G401 (cell line): ENCODE measurements around the gene PLPPR3. TPM values are rescaled to one million over a fixed set of nuclear protein-coding genes. Genes with fewer than 3 reads are reported as not detected.

Source experiments
- DNase-seq: peaks from one replicate; pipeline ENCODE4 v3.0.0-alpha.2; 2015; ENCODE audit warnings: low spot score
- in situ Hi-C: cut with HindIII; loops from 2 replicates; pipeline ENCODE4 v1.10.0; 2016; ENCODE audit warnings: low sequenced_read_pairs, mixed read lengths
- total RNA-seq: library from RNA; depleted of rRNA; stranded (reverse); fragments of >200 nt; shearing (Covaris generic); gene quantifications from 2 replicates; pipeline ENCODE4 v1.2.3, GENCODE V29; 2014

The PLPPR3 gene
- total RNA-seq, 1 experiment from 2014 or later: 47.9 TPM

DNA sequence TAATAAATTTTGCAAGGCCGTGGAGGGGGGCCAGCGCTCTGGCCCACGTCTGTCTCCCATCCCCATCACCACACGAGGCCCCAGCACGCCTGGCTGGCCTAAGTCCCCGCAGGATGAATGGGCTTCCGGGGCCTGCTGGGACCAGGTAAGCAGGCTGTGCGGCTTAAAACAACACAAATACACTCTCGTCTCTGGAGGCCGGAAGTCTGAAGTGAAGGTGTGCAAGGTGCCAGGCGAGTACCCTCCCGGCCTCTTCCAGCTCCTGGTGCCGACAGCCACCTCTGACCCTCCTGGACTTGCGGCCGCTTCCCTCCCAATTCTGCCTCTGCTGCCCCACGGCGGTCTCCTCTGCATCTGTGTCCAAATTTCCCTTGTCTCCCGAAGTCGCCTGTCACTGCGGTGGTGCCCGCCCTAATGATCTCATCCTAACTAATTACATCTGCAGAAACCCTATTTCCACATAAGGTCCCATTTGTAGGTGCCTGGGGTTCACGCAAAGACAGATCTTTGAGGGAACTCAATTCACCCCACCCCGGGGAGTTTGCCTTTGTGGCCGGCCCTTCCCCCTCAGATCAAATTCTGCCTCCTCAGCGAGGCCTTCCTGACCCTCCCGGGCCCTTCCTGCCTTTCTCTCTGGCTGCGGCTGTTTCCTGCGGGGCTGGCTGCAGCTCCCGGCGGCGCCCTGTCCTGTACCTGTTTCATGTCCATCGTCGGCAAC, 32.6 kb downstream of the PLPPR3 start:
- no peak for DNase-seq
- in situ Hi-C loops: no loop called here

DNA sequence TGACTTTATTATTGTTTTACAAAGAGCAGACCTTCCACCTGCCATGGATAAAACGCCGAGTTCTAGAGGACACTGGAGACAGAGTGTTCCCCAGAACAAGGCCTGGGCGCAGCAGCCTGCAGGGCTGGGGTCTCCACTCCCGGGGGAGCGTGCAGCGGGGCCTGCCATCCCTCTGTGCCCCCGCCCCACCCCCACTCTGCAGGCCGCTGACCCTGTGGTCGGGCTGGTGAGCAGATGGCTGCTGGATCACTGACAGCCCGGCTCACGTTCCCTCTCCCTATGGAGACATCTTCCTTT, 33.1 kb downstream of the PLPPR3 start:
- in situ Hi-C loops: no loop called here
- DNase-seq: no peak

DNA sequence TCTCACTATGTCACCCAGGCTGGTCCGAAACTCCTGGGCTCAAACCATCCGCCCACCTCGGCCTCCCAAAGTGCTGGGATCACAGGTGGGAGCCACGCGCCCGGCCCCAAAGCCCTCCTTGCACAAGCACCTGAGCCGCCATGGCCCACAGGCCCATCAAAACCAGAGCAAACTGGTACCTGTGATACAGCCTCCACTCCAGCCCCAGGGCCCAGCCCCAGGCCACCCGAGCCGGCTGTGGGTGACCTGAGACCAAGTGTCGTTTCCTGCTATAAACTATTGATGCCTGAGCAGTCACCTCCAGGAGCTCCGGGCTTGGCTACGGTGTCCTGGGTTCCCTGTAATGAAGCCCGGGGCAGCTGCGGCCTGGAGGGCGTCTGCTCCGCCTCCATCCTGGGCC, 34.2 kb downstream of the PLPPR3 start:
- in situ Hi-C loops: no loop called here
- no peak for DNase-seq

DNA sequence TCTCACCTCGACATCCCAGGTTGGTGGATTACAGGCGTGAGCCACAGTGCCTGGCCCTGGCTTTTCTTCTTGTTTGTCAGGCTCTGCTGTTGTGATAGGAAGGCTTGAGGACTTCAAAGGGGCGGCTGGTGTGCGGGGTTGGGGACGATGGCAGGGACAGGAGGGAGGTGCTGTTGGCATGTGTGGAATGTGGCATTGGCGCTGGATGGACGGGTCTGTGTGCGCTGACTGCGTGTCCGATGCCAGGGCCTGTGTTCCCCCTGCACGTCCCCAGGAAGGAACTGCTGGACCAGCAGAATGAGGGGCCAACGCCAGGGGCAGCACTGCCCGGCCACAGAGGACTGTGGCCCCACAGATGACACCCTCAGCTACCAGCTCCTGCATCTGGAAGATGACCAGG, 37.2 kb downstream of the PLPPR3 start:
- in situ Hi-C loops: no loop called here
- DNase-seq: no peak

DNA sequence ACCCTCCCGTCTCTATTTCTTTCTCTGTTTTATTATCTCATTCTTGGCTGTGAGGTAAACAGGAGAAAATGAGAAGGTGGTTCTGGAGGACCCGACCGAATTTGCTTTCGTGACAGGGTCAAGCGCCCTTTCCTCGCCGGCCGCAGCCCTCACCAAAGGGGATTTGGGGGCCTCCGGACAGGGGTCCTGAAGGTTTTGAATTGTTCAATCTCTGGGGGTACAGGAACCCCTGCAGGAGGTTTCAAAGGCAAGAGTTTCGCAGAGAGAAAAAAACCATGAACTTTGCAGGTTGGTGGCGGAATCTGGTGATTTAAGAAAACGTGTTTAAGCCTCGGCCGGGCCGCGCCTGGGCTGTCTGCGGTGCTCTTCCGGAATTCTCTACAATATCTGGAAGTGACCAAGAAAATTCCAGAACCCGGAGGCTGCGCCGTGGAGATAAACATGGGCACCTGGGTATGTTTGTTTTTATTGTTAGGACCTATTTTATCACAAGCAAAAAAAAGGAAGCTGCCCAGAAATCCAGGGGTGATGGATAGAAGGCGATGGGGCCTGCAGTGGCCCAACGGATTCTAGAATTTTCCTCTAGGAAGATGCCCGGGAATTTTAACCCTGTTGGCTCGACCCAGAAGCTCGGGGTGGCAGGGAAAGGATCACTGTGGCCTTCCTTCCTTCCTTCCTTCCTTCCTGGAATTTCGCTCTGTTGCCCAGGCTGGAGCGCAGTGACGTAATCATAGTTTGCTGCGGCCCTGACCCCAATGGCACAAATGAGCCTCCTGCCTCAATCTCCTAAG, 38.7 kb downstream of the PLPPR3 start:
- no peak for DNase-seq

DNA sequence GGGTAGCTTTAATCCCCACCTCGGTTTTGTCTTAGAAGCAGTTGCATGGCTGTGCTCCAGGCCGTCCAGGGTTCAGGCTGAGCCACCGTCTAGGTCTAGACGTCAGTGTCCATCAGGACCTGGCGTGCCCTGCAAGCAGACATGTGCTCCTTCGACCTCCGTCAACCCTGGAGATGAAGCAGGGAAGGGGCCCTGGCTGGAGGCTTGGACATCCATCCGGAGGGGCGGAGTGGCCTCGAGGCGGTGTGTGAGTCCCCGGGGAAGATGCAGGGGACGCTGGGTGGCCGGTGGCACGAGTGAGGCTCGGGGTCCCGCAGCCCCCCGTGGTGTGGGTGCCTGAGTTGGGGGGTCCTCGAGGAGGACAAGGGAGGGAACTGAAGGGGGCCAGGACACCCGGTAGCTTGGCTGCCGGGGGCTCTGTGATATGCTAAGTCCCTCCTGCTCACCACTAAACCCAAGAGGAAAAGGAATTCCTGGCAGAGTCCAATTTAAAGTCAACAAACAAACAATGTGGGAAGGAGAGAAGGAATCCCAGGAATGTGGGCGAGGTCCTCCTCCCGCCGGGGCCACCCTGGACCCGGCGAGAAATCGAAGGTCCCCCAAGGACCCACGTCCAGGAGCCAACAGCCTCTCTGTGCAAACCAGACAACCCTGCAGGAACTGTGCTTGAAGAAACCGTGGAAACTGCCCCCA, 39.4 kb downstream of the PLPPR3 start:
- in situ Hi-C loops: no loop called here
- DNase-seq: no peak

More for the DNA sequence above, 38.7 kb downstream of the PLPPR3 start:
- in situ Hi-C loops: no loop called here

DNA sequence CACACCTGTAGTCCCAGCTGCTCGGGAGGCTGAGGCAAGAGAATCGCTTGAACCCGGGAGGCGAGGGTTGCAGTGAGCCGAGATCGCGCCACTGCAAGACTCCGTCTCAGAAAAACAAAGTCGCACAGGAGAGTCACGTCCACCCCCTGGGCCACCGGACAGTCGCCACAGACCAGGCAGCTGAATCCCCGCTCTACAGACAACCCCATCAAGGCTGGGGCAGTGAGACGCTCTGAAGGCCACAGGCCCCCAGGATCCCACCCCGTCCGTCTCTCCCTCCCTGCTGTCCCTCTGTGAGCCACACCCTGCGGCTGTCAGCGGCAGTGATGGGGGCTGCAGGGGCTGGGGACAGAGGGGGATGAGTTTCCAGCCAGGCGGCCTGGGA, 40.0 kb downstream of the PLPPR3 start:
- no peak for DNase-seq

GRCh38 chr19:780935-781334, 40.8 kb downstream of the PLPPR3 start:
- no peak for DNase-seq
- in situ Hi-C loops: no loop called here

More for the DNA sequence above, 40.0 kb downstream of the PLPPR3 start:
- in situ Hi-C loops: no loop called here

DNA sequence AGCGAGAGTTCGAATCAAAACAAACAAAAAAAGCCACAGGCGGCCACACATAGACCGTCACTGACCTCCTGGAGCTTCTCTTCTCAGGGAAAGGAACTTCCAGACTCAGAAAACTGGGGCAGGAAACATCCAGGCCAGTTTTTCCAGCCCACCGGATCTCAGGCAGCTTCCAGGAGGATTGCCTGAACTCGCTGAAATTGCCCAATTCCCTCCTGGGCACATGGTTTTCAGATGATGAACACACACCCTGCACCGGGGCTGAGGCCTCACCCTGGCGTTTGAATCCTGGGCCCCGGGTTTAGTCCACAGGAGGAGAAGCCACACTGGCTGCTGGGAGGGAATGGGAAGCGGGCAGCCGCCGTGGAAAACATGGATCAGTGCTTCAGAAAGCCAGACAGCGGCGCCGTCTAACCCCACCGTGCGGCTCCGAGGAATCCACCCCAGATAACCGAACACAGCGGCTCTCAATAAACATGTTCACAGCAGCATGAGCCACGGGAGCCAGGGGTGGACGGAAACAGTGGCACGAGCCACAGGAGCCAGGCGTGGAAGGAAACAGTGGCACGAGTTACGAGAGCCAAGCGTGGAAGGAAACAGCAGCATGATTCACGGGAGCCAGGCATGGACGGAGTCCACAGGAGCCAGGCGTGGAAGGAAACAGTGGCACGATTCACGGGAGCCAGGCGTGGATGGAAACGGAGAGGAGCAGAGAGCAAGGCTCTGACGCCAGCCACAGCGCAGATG, 42.7 kb downstream of the PLPPR3 start:
- in situ Hi-C loops: no loop called here
- no peak for DNase-seq

DNA sequence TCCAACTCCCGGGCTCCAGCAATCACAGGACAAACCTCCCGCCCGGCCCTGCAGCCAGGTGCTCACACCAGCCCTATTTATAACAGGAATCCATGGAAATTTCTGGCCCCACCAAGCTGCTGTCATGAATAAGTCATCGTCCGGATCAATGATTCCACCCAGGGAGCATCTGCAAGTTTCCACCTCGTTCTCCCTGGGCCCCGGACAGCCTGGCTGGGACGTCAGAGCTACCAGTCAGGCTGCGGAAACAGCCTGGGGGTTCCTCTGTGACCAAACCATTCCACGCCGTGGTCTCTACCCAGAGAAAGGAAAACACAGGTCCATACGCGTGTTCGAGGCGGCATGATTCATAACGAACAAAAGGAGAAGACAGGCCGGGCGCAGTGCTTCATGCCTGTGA, 45.2 kb downstream of the PLPPR3 start:
- DNase-seq: no peak
- in situ Hi-C loops: no loop called here

- in situ Hi-C loops: no loop called here
- peak; percentile 29 for DNase-seq
These were observed 48.9 kb downstream of the PLPPR3 start for GRCh38 chr19:772730-773436.

- in situ Hi-C loops: no loop called here
- DNase-seq: no peak
These were observed 49.7 kb downstream of the PLPPR3 start for GRCh38 chr19:772063-772462.

GRCh38 chr19:771332-771785, 50.4 kb downstream of the PLPPR3 start:
- in situ Hi-C loops: no loop called here
- peak; percentile 31 for DNase-seq

DNA sequence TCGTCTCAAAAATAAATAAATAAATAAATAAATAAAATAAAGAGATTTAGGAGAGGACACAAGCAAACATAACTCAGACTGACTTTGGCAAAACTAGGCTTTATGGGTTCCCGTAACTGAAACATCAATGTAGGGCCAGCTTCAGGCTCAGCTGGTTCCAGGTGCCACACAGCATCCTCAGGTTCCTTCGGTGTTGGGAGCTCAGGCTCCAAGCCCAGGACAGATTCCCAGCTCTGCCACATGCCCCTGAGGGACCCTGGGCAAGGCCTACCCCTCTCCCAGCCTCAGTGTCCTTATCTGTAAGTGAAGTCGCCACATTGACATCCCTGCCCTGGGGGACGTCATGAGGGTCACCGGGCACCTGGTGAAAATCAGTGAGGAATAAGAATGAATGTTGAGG, 52.1 kb downstream of the PLPPR3 start:
- in situ Hi-C loops: no loop called here
- DNase-seq: no peak

GRCh38 chr19:768424-768823, 53.3 kb downstream of the PLPPR3 start:
- in situ Hi-C loops: no loop called here
- no peak for DNase-seq

DNA sequence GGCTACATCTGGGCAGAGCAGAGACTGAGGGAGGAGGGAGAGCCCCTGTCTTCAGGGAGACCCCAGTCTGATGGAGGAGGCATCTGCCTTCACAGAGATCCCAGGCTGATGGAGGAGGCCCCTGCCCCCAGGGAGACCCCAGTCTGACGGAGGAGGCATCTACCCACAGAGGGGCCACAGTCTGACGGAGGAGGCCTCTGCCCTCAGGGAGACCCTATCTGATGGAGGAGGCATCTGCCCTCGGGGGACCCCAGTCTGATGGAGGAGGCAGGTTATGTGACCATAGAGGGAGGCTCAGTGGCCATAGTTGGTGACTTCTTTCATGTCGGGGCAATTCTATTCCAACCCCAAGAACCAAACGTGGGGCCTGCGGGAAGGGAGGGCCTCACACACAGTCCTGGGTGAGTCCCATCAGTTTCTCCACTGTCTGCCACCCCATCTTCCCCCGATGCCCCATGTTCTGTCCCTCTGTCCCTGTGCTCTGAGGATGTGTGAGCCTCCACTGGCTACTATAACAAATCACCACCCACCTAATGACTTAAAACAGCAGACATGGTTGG, 56.5 kb downstream of the PLPPR3 start:
- no peak for DNase-seq
- in situ Hi-C loops: no loop called here

GRCh38 chr19:764301-764700, 57.5 kb downstream of the PLPPR3 start:
- in situ Hi-C loops: no loop called here
- no peak for DNase-seq

- DNase-seq: no peak
- in situ Hi-C loops: no loop called here
These were observed 57.9 kb downstream of the PLPPR3 start for GRCh38 chr19:763869-764268.

DNA sequence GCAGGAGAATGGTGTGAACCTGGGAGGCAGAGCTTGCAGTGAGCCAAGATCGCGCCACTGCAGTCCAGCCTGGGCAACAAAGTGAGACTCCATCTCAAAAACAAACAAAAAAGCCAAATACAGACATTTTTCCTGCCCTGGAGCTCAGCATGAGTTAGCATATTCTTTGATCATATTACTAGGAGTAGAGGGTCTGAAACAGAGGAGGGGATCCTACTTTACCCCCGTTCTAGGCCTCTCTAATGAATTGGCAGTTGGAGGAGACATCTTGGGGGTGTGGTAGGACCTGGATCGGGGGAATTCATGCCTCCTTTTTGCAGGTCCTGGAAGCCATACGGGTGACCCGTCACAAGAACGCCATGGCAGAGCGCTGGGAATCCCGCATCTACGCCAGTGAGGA, 58.6 kb downstream of the PLPPR3 start:
- in situ Hi-C loops: no loop called here
- DNase-seq: no peak
